Neural cell (in vitro differentiated cells): ENCODE measurements around the gene AGFG2. TPM values are rescaled to one million over a fixed set of nuclear protein-coding genes. Genes with fewer than 3 reads are reported as not detected.

ENCODE experiments used
- H2AFZ ChIP-seq: fragments of 200-600, 300-800 bp; sonication (generic), shearing (Covaris generic); 2 replicates; pipeline ENCODE4 v1.6.0; 2014; ENCODE audit warnings: low read depth, mild to moderate bottlenecking, antibody characterized with exemption, low read length, moderate library complexity
- H3F3A ChIP-seq: fragments of 200-600 bp; shearing (Covaris generic); 2 replicates; pipeline ENCODE4 v1.6.1; 2016; ENCODE audit warnings: mild to moderate bottlenecking, moderate library complexity, mixed read lengths, antibody characterized with exemption, low read length; ENCODE audit not compliant: insufficient read depth, poor library complexity, severe bottlenecking
- H3K27ac ChIP-seq: fragments of 200-600, 300-800 bp; sonication (generic), shearing (Covaris generic); 2 replicates; pipeline ENCODE4 v1.5.1; 2014; ENCODE audit warnings: mild to moderate bottlenecking, low read length, moderate library complexity
- H3K27me3 ChIP-seq: fragments of 300-800, 200-600 bp; sonication (generic), shearing (Covaris generic); 2 replicates; pipeline ENCODE4 v1.6.0; 2014; ENCODE audit warnings: mild to moderate bottlenecking, low read depth, low read length, moderate library complexity; ENCODE audit not compliant: insufficient read depth
- H3K36me3 ChIP-seq: fragments of 300-800, 200-600 bp; sonication (generic), shearing (Covaris generic); 2 replicates; pipeline ENCODE4 v1.5.1; 2014; ENCODE audit warnings: mild to moderate bottlenecking, antibody characterized with exemption, low read length, moderate library complexity; ENCODE audit not compliant: insufficient read depth
- H3K4me2 ChIP-seq: fragments of 300-800, 200-600 bp; sonication (generic), shearing (Covaris generic); 2 replicates; pipeline ENCODE4 v1.6.0; 2014; ENCODE audit warnings: mild to moderate bottlenecking, low read length
- H3K4me3 ChIP-seq: fragments of 300-800, 200-600 bp; sonication (generic), shearing (Covaris generic); 2 replicates; pipeline ENCODE4 v1.5.1; 2014; ENCODE audit warnings: mild to moderate bottlenecking, low read length, moderate library complexity
- H3K79me2 ChIP-seq: fragments of 200-600 bp; shearing (Covaris generic); replicated peaks from 2 replicates; pipeline ENCODE4 v1.6.0; 2014; ENCODE audit warnings: mild to moderate bottlenecking, low read length, moderate library complexity; ENCODE audit not compliant: insufficient read depth
- H3K9ac ChIP-seq: fragments of 300-800, 200-600 bp; sonication (generic), shearing (Covaris generic); 2 replicates; pipeline ENCODE4 v1.6.1; 2016; ENCODE audit warnings: mild to moderate bottlenecking, low read length, mixed read lengths
- H3K9me2 ChIP-seq: fragments of 200-600 bp; shearing (Covaris generic); 2 replicates; pipeline ENCODE4 v1.6.1; 2016; ENCODE audit warnings: mild to moderate bottlenecking, low read length, mixed read lengths; ENCODE audit not compliant: insufficient read depth
- H3K9me3 ChIP-seq: fragments of 200-600, 300-800 bp; sonication (generic), shearing (Covaris generic); 2 replicates; pipeline ENCODE4 v1.6.1; 2016; ENCODE audit warnings: mild to moderate bottlenecking, mixed run types, low read length, moderate library complexity, mixed read lengths
- H4K20me1 ChIP-seq: fragments of 200-600 bp; shearing (Covaris generic); 2 replicates; pipeline ENCODE4 v1.6.1; 2016; ENCODE audit warnings: mild to moderate bottlenecking, mixed run types; ENCODE audit not compliant: insufficient read depth
- EP300 ChIP-seq: fragments of 450-650 bp; conservative IDR thresholded peaks from 2 replicates; pipeline ENCODE4 v1.6.1; 2014; ENCODE audit warnings: antibody characterized with exemption, mild to moderate bottlenecking, moderate library complexity; ENCODE audit not compliant: poor library complexity, severe bottlenecking
- POLR2AphosphoS5 ChIP-seq: IDR thresholded peaks from 2 replicates; pipeline ENCODE4 v1.6.1; 2012
- RAD21 ChIP-seq: fragments of 450-650 bp; conservative IDR thresholded peaks from 2 replicates; pipeline ENCODE4 v1.6.1; 2014; ENCODE audit warnings: antibody characterized with exemption, mild to moderate bottlenecking, moderate library complexity
- SMC3 ChIP-seq: fragments of 450-650 bp; conservative IDR thresholded peaks from 2 replicates; pipeline ENCODE4 v1.6.1; 2014; ENCODE audit warnings: antibody characterized with exemption, mild to moderate bottlenecking, moderate library complexity; ENCODE audit not compliant: poor library complexity
- TAF1 ChIP-seq: IDR thresholded peaks from 2 replicates; pipeline ENCODE4 v1.6.1; 2012; ENCODE audit warnings: low read depth
- polyA plus RNA-seq: library from polyadenylated mRNA; depleted of rRNA; stranded (reverse); fragments of >200 nt; gene quantifications from 2 replicates; pipeline ENCODE4 v1.2.3, GENCODE V29; 2014
- TF ChIP-seq, protein P1 (sequence below): IDR thresholded peaks from 2 replicates; pipeline ENCODE4 v1.6.1; 2012; ENCODE audit warnings: borderline replicate concordance
- TF ChIP-seq, protein P2 (sequence below): fragments of 450-650 bp; IDR thresholded peaks from 2 replicates; pipeline ENCODE4 v1.5.1; 2014; ENCODE audit warnings: antibody characterized with exemption, mild to moderate bottlenecking, moderate library complexity; ENCODE audit not compliant: poor library complexity, severe bottlenecking

Gene AGFG2
- polyA plus RNA-seq, 1 donor from 2014 or later = 3.4 TPM

GRCh38 chr7:100510437-100511239, 28.4 kb upstream of the AGFG2 start:
- Histone ChIP-seq H3K79me2 (no peaks in the 10 kb centered on the region), H3K9me3 (no peaks in the 10 kb centered on the region), H3K4me3 (no peak overlapping the region), H2AFZ (no peak overlapping the region), H3K9me2 (no peaks in the 10 kb centered on the region), H3K4me2 (no peak overlapping the region), H3K36me3 (no peaks in the 10 kb centered on the region), H3K27ac (no peak overlapping the region), H3K9ac (no peak overlapping the region), H3K27me3 (no peaks in the 10 kb centered on the region), H3F3A (no peaks in the 10 kb centered on the region), H4K20me1 (no peaks in the 10 kb centered on the region)
- TF ChIP-seq RAD21 (no peak), POLR2AphosphoS5 (no peak), TAF1 (no peak)
- TF ChIP-seq, protein P1, sequence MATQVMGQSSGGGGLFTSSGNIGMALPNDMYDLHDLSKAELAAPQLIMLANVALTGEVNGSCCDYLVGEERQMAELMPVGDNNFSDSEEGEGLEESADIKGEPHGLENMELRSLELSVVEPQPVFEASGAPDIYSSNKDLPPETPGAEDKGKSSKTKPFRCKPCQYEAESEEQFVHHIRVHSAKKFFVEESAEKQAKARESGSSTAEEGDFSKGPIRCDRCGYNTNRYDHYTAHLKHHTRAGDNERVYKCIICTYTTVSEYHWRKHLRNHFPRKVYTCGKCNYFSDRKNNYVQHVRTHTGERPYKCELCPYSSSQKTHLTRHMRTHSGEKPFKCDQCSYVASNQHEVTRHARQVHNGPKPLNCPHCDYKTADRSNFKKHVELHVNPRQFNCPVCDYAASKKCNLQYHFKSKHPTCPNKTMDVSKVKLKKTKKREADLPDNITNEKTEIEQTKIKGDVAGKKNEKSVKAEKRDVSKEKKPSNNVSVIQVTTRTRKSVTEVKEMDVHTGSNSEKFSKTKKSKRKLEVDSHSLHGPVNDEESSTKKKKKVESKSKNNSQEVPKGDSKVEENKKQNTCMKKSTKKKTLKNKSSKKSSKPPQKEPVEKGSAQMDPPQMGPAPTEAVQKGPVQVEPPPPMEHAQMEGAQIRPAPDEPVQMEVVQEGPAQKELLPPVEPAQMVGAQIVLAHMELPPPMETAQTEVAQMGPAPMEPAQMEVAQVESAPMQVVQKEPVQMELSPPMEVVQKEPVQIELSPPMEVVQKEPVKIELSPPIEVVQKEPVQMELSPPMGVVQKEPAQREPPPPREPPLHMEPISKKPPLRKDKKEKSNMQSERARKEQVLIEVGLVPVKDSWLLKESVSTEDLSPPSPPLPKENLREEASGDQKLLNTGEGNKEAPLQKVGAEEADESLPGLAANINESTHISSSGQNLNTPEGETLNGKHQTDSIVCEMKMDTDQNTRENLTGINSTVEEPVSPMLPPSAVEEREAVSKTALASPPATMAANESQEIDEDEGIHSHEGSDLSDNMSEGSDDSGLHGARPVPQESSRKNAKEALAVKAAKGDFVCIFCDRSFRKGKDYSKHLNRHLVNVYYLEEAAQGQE = no peak
- TF ChIP-seq, protein P2, sequence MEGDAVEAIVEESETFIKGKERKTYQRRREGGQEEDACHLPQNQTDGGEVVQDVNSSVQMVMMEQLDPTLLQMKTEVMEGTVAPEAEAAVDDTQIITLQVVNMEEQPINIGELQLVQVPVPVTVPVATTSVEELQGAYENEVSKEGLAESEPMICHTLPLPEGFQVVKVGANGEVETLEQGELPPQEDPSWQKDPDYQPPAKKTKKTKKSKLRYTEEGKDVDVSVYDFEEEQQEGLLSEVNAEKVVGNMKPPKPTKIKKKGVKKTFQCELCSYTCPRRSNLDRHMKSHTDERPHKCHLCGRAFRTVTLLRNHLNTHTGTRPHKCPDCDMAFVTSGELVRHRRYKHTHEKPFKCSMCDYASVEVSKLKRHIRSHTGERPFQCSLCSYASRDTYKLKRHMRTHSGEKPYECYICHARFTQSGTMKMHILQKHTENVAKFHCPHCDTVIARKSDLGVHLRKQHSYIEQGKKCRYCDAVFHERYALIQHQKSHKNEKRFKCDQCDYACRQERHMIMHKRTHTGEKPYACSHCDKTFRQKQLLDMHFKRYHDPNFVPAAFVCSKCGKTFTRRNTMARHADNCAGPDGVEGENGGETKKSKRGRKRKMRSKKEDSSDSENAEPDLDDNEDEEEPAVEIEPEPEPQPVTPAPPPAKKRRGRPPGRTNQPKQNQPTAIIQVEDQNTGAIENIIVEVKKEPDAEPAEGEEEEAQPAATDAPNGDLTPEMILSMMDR = no peak

- Histone ChIP-seq H3K27me3 (no peaks in the 10 kb centered on the region), H3K79me2 (no peaks in the 10 kb centered on the region), H4K20me1 (no peaks in the 10 kb centered on the region), H3K4me3 (no peak overlapping the region), H3K36me3 (no peaks in the 10 kb centered on the region), H3K4me2 (no peak overlapping the region), H3K27ac (no peak overlapping the region), H2AFZ (no peak overlapping the region), H3K9me3 (no peaks in the 10 kb centered on the region), H3F3A (no peaks in the 10 kb centered on the region), H3K9me2 (no peaks in the 10 kb centered on the region), H3K9ac (no peak overlapping the region)
- TF ChIP-seq SMC3 (no peak), EP300 (no peak)
- TF ChIP-seq, protein P1 = no peak
Measured at GRCh38 chr7:100513212-100513810, 25.7 kb upstream of the AGFG2 start.
